Dermis blood vessel endothelial cell (primary cell): ENCODE results near the gene APOF. TPM values are rescaled to one million over a fixed set of nuclear protein-coding genes. Genes with fewer than 3 reads are reported as not detected.
"Not testable (repeated sequence)": the region's sequence is repeated elsewhere in the genome, so short reads cannot be mapped to it uniquely, and the experiment has no call there.

Experiments used
- DNase-seq: peaks from one replicate; pipeline ENCODE4 v3.0.0; 2010
- total RNA-seq: library from RNA; depleted of rRNA; stranded (reverse); fragments of >200 nt; gene quantifications from 2 replicates; pipeline ENCODE4 v1.2.3, GENCODE V29; 2014

Gene APOF
- total RNA-seq, 1 donor from 2014 or later: not detected

- DNase-seq: no peak
Measured at GRCh38 chr12:56330936-56331490, 31.6 kb downstream of the APOF start.

GRCh38 chr12:56326533-56326932 is 36.1 kb downstream of the APOF start:
- no peak for DNase-seq

- DNase-seq: no peak
Measured at GRCh38 chr12:56326126-56326525, 36.5 kb downstream of the APOF start.

GRCh38 chr12:56324206-56324605 is 38.5 kb downstream of the APOF start:
- no peak for DNase-seq

GRCh38 chr12:56321610-56322009 is 41.0 kb downstream of the APOF start:
- not testable (repeated sequence) for DNase-seq

- no peak for DNase-seq
Measured at GRCh38 chr12:56321027-56321426, 41.6 kb downstream of the APOF start.

- DNase-seq: no peak
Measured at GRCh38 chr12:56317675-56318074, 45.0 kb downstream of the APOF start.

GRCh38 chr12:56315622-56316473 is 46.8 kb downstream of the APOF start, which contains the start of gene CNPY2:
Gene CNPY2 (minus strand): TSS chr12:56315988. CDS start chr12:56315217, 771 bp downstream.
- DNase-seq: peak; percentile 99

GRCh38 chr12:56315249-56315621 is 47.4 kb downstream of the APOF start:
- DNase-seq: peak; percentile 44

GRCh38 chr12:56311003-56311402 is 51.7 kb downstream of the APOF start:
- no peak for DNase-seq

Other genes with a start within 250 kb of the APOF start
- 2,567 and 3,056 TPM in 2 replicates for gene RPL41, start 246.2 kb downstream of the APOF start, total RNA-seq
- gene ZC3H10, start 244.6 kb downstream of the APOF start, total RNA-seq: 4.7 and 5.6 TPM in 2 replicates
- gene ESYT1, start 234.6 kb downstream of the APOF start, total RNA-seq: 400 and 456 TPM in 2 replicates
- gene MYL6B, start 210.3 kb downstream of the APOF start, total RNA-seq: 80.8 and 96.8 TPM in 2 replicates
- gene MYL6, start 204.5 kb downstream of the APOF start, total RNA-seq: 1,647 and 2,863 TPM in 2 replicates
- 47.5 and 51.2 TPM in 2 replicates for gene SMARCC2, start 173.4 kb downstream of the APOF start, total RNA-seq
- gene RNF41, start 140.9 kb downstream of the APOF start, total RNA-seq: 102 and 119 TPM in 2 replicates
- 24.8 and 32.9 TPM in 2 replicates for gene NABP2, start 138.5 kb downstream of the APOF start, total RNA-seq
- not detected in 2 replicates for gene SLC39A5, start 132.8 kb downstream of the APOF start, total RNA-seq
- 23.0 and 31.5 TPM in 2 replicates for gene ANKRD52, start 104.5 kb downstream of the APOF start, total RNA-seq
- 8.4 and 10.0 TPM in 2 replicates for gene COQ10A, start 95.9 kb downstream of the APOF start, total RNA-seq
- 67.0 and 267 TPM in 2 replicates for gene CS, start 62.5 kb downstream of the APOF start, total RNA-seq
- 80.0 and 94.8 TPM in 2 replicates for gene CNPY2, start 46.9 kb downstream of the APOF start, total RNA-seq
- 16.8 and 24.2 TPM in 2 replicates for gene PAN2, start 28.9 kb downstream of the APOF start, total RNA-seq
- gene IL23A, start 24.0 kb downstream of the APOF start, total RNA-seq: 0.23 and 0.34 TPM in 2 replicates
- gene STAT2, start 2.8 kb downstream of the APOF start, total RNA-seq: 72.7 and 95.0 TPM in 2 replicates
- gene TIMELESS, start 86.6 kb upstream of the APOF start, total RNA-seq: 8.8 and 24.7 TPM in 2 replicates
- gene MIP, start 91.8 kb upstream of the APOF start, total RNA-seq: not detected in 2 replicates
- 1.6 and 2.4 TPM in 2 replicates for gene SPRYD4, start 105.7 kb upstream of the APOF start, total RNA-seq
- gene GLS2, start 125.3 kb upstream of the APOF start, total RNA-seq: 0.28 and 0.51 TPM in 2 replicates
- 37.9 and 76.6 TPM in 2 replicates for gene RBMS2, start 159.0 kb upstream of the APOF start, total RNA-seq